ENCODE data around the gene DHRS4L2.
"Not testable (repeated sequence)": the region's sequence is repeated elsewhere in the genome, so short reads cannot be mapped to it uniquely, and the experiment has no call there.

The DHRS4L2 gene

GRCh38 chr14:23974041-23974440 lies 14.7 kb upstream of the DHRS4L2 start:
- not testable (repeated sequence) for DNase-seq

- DNase-seq: peak; percentile 6
Observed at GRCh38 chr14:23977208-23977607, 11.5 kb upstream of the DHRS4L2 start.

- not testable (repeated sequence) for DNase-seq
Observed at GRCh38 chr14:23981951-23982813, 6.5 kb upstream of the DHRS4L2 start.

GRCh38 chr14:23984891-23985602 lies 3.7 kb upstream of the DHRS4L2 start:
- no peak for DNase-seq

GRCh38 chr14:23988223-23988606 lies 514 bp upstream of the DHRS4L2 start:
- DNase-seq: not testable (repeated sequence)

GRCh38 chr14:23989734-23990445 lies 1.2 kb downstream of the DHRS4L2 start:
- DNase-seq: peak; percentile 13

GRCh38 chr14:23990961-23991360 lies 2.2 kb downstream of the DHRS4L2 start:
- DNase-seq: not testable (repeated sequence)

GRCh38 chr14:23993042-23993441 lies 4.3 kb downstream of the DHRS4L2 start:
- not testable (repeated sequence) for DNase-seq

- not testable (repeated sequence) for DNase-seq
Observed at GRCh38 chr14:23996009-23996408, 7.3 kb downstream of the DHRS4L2 start.

- not testable (repeated sequence) for DNase-seq
Observed at GRCh38 chr14:23996825-23997224, 8.1 kb downstream of the DHRS4L2 start.

- not testable (repeated sequence) for DNase-seq
Observed at GRCh38 chr14:23999640-24000039, 10.9 kb downstream of the DHRS4L2 start.

GRCh38 chr14:24001078-24001477 lies 12.3 kb downstream of the DHRS4L2 start:
- DNase-seq: not testable (repeated sequence)

GRCh38 chr14:24001679-24002078 lies 12.9 kb downstream of the DHRS4L2 start:
- not testable (repeated sequence) for DNase-seq

GRCh38 chr14:24006471-24006816 lies 17.7 kb downstream of the DHRS4L2 start:
- DNase-seq: not testable (repeated sequence)

- DNase-seq: peak; percentile 66
Observed at GRCh38 chr14:24006817-24007652, 18.3 kb downstream of the DHRS4L2 start.

GRCh38 chr14:24011051-24011450 lies 22.3 kb downstream of the DHRS4L2 start:
- no peak for DNase-seq

GRCh38 chr14:24012726-24013273 lies 24.1 kb downstream of the DHRS4L2 start:
- DNase-seq: not testable (repeated sequence)

- peak; percentile 84 for DNase-seq
Observed at GRCh38 chr14:24013654-24014514, 25.2 kb downstream of the DHRS4L2 start.

- not testable (repeated sequence) for DNase-seq
Observed at GRCh38 chr14:24015745-24016144, 27.0 kb downstream of the DHRS4L2 start.

GRCh38 chr14:24018978-24019377 lies 30.2 kb downstream of the DHRS4L2 start:
- DNase-seq: not testable (repeated sequence)

- not testable (repeated sequence) for DNase-seq
Observed at GRCh38 chr14:24019944-24020343, 31.2 kb downstream of the DHRS4L2 start.
